ENCODE data around the gene DIPK1C.

GRCh38 chr18:74499633-74500032 is 42.5 kb upstream of the DIPK1C start:
- TF ChIP-seq CTCF (IDR thresholded peaks at IDR 0.05), result no peak
- no peak for TF ChIP-seq POLR2A (IDR thresholded peaks at IDR 0.05)
